GM23248 (cell line): ENCODE measurements around the gene GPR18.

Source experiments
- EZH2 ChIP-seq: fragments of 200-600 bp; sonication (generic); IDR thresholded peaks from 2 replicates; pipeline ENCODE4 v1.6.1; 2018; ENCODE audit warnings: antibody characterized with exemption, mild to moderate bottlenecking; ENCODE audit not compliant: insufficient read depth, poor library complexity, severe bottlenecking
- EZH2phosphoT487 ChIP-seq: fragments of 200-600 bp; sonication (generic); IDR thresholded peaks from 2 replicates; pipeline ENCODE4 v1.6.1; 2018; ENCODE audit warnings: antibody characterized with exemption, moderate library complexity, mild to moderate bottlenecking, low read depth; ENCODE audit not compliant: insufficient read depth

- no peak for TF ChIP-seq EZH2
- TF ChIP-seq EZH2phosphoT487: no peak
Measured at GRCh38 chr13:99206226-99206625, 52.0 kb downstream of the GPR18 start.
